Measurements from ENCODE around the gene ZFPL1.

GRCh38 chr11:65040847-65041622, 43.0 kb upstream of the ZFPL1 start, which contains the start of gene SAC3D1:
- no peak for TF ChIP-seq CTCF (conservative IDR thresholded peaks at IDR 0.05; ENCODE audit: low read length)
- no peak for TF ChIP-seq EZH2phosphoT487 (IDR thresholded peaks at IDR 0.05; ENCODE audit: borderline replicate concordance, low read depth, low read length)
